Subcutaneous adipose tissue (tissue), 4 donors: ENCODE results near the gene ZNF117. TPM values are rescaled to one million over a fixed set of nuclear protein-coding genes. Genes with fewer than 3 reads are reported as not detected.

Source experiments
- CTCF ChIP-seq: fragments of 450-650 bp; IDR thresholded peaks from one replicate; pipeline ENCODE4 v1.5.1; 2016; ENCODE audit warnings: low read depth, mild to moderate bottlenecking, control low read depth, antibody characterized with exemption, moderate library complexity
- total RNA-seq, 4 donors: library from RNA; depleted of rRNA; stranded (reverse); fragments of >200 nt; gene quantifications; one replicate each; pipeline ENCODE4 v1.1.0, GENCODE V29; 2016

The ZNF117 gene
- total RNA-seq, 4 donors from 2014 or later, result 51.2 to 89.6 (median 71.6) TPM

GRCh38 chr7:64990216-64990615 lies 620 bp downstream of the ZNF117 start:
- TF ChIP-seq CTCF, result no peak

- no peak for TF ChIP-seq CTCF
These were observed 12.2 kb downstream of the ZNF117 start for GRCh38 chr7:64978497-64979203.

- TF ChIP-seq CTCF, result no peak
These were observed 25.2 kb downstream of the ZNF117 start for GRCh38 chr7:64965594-64965993.

GRCh38 chr7:64959072-64959747 lies 31.6 kb downstream of the ZNF117 start:
- TF ChIP-seq CTCF, result no peak

GRCh38 chr7:64951250-64951848 lies 39.5 kb downstream of the ZNF117 start:
- TF ChIP-seq CTCF, result no peak

GRCh38 chr7:64947252-64948000 lies 43.4 kb downstream of the ZNF117 start:
- TF ChIP-seq CTCF, result no peak

- no peak for TF ChIP-seq CTCF
These were observed 44.1 kb downstream of the ZNF117 start for GRCh38 chr7:64946772-64947171.
